GM18951 (cell line): ENCODE measurements around the gene STIMATE.

Experiments
- POLR2A ChIP-seq: IDR thresholded peaks from 4 replicates; pipeline ENCODE4 v1.6.1; 2011; ENCODE audit warnings: mild to moderate bottlenecking; ENCODE audit not compliant: insufficient read length, insufficient read depth; ENCODE audit errors: extremely low read depth
- in situ Hi-C: fragments of 300-500 bp; cut with MboI; formaldehyde crosslinking; loops from one replicate; pipeline ENCODE4 v1.12.0; 2022; ENCODE audit warnings: low sequenced_read_pairs, mixed read lengths, inconsistent platforms; ENCODE audit not compliant: unreplicated experiment

STIMATE gene

DNA sequence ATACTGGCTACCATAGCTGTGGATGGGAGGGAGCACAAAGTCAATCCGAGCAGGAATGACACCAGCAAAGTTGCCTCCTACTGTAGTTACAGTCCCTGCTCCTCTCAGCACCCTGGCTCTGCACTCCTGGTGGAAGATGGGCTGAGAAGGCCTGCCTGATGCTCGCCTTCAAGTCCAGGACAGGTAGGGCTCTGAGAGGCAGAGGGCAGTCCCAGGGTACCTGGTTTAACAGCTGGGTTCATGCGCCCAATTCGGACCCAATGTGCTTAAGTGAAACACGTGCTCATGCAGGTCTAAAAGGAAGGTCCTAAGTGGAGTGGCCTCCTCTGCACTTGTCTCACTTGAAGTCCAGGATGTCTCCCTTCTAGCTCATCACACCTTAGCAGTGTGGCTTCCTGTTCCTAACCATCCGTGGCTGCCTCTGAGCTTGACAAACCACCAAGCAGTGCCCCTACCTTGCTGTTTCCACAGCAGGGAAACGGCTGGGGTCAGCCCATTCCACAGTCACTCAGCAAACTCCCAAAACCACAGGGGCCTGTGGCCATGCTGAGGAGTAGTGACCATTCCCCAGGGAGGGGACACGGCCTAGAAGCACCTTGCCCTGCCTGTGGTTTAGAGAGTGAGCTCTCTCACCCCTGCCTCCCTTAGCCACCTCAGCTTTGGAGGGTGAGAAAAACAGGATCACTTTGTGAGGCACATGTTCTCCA is 58.6 kb downstream of the STIMATE start:
- in situ Hi-C loops, result no loop called here
- TF ChIP-seq POLR2A, result no peak

DNA sequence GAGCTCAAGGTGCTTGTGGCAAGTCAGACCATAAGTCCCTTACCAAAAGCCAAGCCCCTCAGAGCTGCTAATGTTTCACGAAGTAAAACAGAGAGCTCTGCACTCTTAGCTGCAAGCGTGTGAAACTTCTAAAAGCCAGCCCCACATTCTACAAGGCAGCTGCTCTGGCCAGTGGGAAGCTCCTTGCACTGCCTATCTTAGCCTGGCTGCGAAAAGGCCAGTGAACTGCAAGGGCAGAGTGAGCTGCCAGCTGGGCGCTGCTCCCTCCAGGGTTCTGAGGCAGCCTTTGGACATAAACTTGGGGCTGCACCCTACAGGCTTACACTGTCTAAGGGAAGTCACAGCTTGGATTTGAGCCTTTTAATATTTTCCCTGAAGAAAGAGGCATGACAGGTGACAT is 60.4 kb downstream of the STIMATE start:
- TF ChIP-seq POLR2A, result no peak
- in situ Hi-C loops, result no loop called here

DNA sequence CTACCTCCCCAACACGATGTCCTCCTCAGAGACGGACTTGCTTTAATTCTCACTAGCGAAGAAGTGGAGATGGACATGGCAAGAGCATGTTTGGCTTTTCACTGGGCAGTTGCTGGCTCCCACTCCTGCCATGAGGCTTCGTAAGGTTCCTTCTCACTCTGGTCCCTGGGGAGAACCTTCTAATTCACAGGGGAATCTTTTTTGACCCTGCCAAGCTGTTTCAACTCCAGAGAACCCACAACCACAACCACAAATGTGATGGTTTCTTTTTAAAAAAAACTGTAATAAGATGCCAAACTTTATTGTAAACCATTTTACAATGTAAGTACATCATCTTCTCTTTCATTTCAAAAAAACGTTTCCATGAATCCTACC is 60.9 kb downstream of the STIMATE start:
- in situ Hi-C loops, result no loop called here
- TF ChIP-seq POLR2A, result no peak

DNA sequence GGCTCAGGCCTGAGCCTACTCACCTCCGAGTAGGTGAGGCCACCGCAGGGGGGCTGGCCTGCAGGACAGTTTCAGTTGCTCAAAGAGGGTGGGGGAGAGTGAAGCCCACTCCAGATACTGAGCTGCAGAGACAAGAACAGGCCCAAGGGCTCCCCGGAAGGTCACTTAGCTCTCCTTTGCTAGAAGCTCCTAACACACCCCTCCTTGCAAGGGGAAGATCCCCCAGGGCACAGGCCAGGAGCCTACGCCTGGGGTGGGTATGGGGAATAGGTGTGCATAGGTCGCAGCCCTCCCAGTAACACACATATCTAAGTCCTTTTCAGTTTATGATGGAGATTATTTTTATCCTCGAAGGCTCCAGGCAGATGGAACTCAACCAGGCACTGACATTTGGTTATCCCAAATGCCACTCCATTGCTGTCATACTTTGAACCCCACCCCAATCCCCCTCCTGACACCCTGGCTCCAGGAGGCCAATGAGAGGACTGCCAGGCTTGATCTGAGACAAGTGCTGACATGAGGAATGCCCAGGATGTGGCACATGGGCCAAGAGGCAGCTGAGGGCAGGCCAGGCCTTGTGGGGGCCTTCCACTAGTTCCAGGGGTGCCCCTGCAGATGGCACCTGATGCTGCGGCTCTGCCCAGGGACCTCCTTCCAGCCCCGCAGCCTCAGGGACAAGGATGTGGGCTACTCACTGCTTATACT is 61.4 kb downstream of the STIMATE start:
- in situ Hi-C loops, result no loop called here
- no peak for TF ChIP-seq POLR2A

DNA sequence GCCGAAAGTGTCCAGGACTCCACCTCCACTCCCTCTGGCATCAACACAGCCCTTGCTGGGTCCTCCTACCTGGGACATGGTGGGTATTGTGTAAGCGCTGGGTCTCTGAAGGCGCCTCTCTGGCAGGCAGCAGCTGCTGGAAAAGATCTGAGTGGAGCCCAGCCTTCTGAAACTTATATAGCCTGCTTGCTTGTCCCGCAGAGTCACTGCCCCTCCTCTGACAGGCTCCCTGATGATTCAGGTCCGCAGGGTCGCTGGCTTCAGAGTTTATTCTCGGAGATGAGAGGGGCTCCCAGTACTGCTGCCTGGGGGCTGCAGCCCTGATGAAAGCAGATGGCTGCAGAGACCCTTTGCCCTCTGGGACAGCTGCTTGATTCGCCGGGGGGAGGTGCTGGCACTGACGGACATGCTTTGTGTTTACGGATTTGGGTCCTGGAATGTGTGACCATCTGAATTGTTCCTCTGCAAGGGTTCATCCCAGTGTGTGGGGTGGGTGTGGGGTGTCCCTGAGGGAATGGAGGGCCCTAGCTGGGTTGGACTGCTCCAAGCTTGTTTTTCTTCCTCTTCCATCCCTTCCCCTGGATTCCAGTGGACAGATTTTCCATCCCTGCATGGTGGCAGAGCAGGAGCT is 62.4 kb downstream of the STIMATE start, which contains the start of gene MUSTN1:
TSS of gene MUSTN1 (minus strand) at position 149 of the 631 bp plus-strand sequence. CDS start at position 78, 71 bp downstream.
- no peak for TF ChIP-seq POLR2A
- in situ Hi-C loops, result no loop called here

DNA sequence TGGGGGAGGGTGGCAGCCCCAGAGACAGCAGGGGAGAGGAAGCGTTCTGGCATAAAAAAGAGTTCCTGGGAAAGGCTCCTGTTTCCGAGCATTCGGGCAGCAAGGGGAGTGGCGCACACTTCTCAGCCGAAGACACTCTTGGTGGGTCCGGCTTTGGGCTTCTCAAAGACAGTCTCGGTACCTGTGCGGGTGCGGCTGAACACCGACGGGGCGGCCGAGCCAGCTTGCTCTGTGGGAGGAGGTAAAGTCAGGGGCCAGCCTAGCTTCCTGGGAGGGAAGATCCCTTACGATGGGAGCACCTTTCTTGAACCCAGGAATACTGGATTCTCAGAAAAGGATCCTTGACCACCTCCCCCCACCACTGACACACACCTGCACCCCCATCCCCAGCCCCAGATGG is 64.1 kb downstream of the STIMATE start:
- TF ChIP-seq POLR2A, result no peak
- in situ Hi-C loops, result no loop called here

DNA sequence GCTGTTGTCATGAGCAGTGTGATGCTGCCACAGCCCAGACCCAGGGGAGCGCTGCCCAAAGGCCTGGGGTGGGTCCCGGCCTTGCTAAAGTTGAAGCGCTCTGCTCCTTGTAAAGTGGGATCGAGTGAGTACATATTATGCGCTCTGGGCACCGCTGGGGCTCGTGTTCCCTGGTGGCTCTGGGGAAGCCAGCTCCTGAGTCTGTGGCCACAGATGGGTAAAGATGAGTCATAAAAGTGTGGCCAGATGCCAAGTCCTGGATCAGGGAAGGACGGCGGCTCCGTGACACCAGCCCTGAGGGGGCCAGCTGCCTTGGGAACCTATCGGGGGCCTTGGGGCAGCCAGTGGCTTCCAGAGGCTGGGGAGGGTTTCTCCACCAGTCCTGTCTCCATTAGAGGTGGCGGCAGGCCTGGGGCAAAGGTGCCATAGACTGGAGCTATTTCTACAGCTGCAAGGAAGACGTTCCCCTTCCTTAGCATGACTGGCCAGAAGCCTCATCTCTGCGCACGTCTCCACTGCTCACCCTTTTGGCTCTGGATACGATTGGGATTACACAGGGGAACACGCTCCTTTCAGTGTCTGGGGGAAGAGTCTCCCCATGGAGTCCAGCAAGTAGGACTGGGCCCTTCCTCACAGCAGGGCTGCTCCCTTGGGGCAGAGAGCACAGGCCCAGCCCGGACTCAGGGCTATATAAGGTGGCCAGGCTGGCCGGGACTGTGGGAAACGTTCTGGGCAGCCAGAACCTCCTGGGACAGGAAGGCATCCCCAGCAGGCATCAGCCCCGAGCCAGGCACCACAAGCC is 65.6 kb downstream of the STIMATE start:
- in situ Hi-C loops, result no loop called here
- TF ChIP-seq POLR2A, result no peak

DNA sequence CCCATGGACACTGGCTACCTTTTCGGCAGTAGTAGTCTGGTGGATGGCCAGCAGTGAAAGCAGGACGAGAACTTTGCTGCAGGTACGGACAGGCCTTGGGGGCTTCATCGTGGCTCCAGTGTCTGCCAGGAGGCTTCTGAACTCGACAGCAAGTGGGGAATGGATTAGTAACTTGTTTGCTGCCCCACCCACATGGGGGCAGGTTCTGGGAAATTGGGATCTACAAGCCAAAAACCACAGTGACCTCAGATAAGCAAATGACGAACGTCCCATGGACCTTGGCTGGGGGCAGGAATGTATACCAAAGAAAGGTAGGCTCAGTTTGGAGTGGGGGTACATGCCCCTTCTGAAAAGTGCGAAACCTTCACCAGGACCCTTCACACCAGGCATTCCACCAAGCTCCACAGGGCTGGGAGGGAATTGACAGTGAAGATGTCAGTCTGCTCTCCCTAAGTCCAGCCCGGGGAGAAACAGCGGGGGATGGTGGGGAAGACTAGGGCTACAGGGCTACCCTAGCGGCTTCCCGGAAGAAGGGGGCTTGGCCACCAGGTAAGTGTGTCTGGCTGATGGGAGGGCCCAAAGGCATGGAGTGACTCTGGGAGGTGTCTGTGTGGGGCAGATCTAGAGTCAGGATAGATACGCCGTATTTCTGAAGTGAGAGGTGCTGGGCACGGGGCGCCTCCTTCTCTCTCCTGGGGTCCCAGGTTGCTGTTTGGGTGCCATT is 66.7 kb downstream of the STIMATE start, which contains the start of gene ITIH4:
TSS of gene ITIH4 (minus strand) at position 138 of the 724 bp plus-strand sequence. CDS start at position 108, 30 bp downstream.
- TF ChIP-seq POLR2A, result no peak
- in situ Hi-C loops, result no loop called here

DNA sequence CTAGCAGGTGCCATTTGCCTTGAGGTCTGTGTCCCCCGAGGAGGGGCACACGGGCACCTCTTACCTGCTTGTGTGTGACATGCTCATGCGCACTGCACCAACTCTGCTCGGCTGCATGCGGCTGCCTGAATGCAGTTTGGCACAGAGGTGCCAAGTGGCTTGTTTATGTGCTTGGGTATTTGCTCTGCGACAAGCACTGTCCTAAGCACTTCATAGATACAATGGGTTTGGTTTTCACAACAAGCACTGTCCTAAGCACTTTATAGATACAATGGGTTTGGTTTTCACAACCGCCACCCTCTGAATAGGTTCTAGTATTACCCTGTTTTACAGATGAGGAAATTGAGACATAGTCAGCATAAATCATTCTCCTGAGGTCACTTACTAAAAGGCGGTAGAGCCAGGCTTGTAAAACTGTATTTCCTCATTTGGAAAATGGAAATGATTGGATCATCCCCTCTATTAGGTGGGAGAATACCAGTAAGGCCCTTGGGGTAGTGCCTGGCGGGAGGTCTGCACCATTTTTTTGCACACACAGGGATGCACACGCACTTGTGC is 67.4 kb downstream of the STIMATE start:
- no peak for TF ChIP-seq POLR2A
- in situ Hi-C loops, result no loop called here

DNA sequence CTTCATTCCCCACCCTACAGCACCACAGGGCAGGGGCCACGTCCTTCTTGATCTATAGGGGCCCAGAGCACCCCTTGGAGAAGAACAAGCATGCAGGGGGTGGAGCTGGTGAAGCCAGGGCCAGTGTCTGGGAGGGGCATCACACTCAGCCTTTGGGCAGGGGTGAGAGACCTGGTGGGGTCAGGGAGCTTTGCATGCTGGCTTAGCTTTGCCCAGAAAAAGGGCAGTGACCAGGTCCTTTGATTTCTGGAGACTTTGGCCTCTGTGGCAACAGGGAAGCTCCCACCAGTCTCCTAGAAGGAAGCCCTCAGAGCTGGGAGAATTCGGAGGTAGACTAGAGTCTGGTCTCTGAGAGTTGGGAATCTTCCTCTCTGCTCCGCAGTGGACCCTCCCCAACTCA is 67.9 kb downstream of the STIMATE start:
- in situ Hi-C loops, result no loop called here

DNA sequence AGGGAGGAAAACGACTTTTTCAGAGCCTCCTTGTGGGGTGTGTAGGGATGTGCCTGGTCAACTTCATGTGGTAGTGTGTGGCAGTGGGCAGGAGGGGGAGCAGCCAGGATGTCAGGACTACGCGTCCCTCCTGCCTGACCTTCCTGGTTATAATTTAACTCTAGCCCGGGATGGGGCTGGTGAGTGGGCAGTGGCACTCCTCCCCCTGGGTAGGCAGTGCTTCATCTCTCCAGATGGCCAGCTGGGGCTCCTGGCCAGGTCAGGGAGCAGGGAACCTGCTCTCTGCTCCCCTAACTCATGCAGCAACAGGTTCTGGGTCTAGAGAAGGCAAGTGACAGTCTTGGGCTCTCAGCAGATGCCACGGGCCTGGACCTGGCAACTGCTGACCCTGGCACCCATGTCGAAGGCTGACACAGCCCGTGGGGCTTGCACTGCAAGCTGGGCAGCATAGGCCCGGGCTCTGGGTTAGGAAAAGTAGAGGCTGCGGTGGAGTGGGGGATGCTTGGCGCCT is 69.4 kb downstream of the STIMATE start:
- TF ChIP-seq POLR2A, result no peak
- in situ Hi-C loops, result no loop called here

More for the DNA sequence above, 67.9 kb downstream of the STIMATE start:
- TF ChIP-seq POLR2A, result no peak

DNA sequence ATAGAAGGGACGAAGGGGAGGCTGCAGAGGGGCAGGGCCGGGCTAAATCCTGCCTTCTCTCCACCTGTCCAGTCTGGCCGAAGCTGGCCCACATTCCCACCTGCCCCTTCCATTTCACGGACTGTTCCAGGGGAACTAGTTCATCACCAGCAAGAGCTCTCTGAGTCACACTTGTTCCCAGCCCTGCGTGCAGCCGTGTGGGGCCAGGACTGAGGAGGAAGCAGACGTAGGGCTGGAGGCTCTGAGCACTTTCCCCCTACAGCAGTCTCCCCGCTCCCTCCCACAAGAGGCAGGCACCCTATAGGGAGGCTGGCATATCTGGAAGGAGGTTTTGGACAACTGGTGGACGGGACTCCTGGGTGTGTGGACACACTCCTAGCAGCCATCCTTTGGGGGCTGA is 69.9 kb downstream of the STIMATE start:
- in situ Hi-C loops, result no loop called here
- TF ChIP-seq POLR2A, result no peak
